ENCODE results near the gene CYP27B1. TPM values are rescaled to one million over a fixed set of nuclear protein-coding genes. Genes with fewer than 3 reads are reported as not detected.

The CYP27B1 gene
- total RNA-seq, 1 experiment from 2014 or later = 5.1 TPM

Small RNA genes lying within 50 kb of the gene (small RNA-seq; reads per million reads assigned to genes)
- 0 reads per million in 2 experiments for gene RNU6-1083P

Other genes starting within 250 kb of the CYP27B1 start
- 194 and 202 TPM in 2 replicates for gene DDIT3, start 246.6 kb downstream of the CYP27B1 start, total RNA-seq (2014; rRNA removed; shearing (Covaris generic))
- gene MBD6, start 244.3 kb downstream of the CYP27B1 start, total RNA-seq (2014; rRNA removed; shearing (Covaris generic)) = 8.3 and 10.0 TPM in 2 replicates
- gene DCTN2, start 219.9 kb downstream of the CYP27B1 start, total RNA-seq (2014; rRNA removed; shearing (Covaris generic)) = 72.8 and 76.1 TPM in 2 replicates
- 0.07 and 0.09 TPM in 2 replicates for gene KIF5A, start 217.0 kb downstream of the CYP27B1 start, total RNA-seq (2014; rRNA removed; shearing (Covaris generic))
- 34.6 and 39.8 TPM in 2 replicates for gene PIP4K2C, start 175.9 kb downstream of the CYP27B1 start, total RNA-seq (2014; rRNA removed; shearing (Covaris generic))
- 22.0 and 27.4 TPM in 2 replicates for gene DTX3, start 162.3 kb downstream of the CYP27B1 start, total RNA-seq (2014; rRNA removed; shearing (Covaris generic))
- 9.2 and 13.1 TPM in 2 replicates for gene ARHGEF25, start 155.6 kb downstream of the CYP27B1 start, total RNA-seq (2014; rRNA removed; shearing (Covaris generic))
- 43.1 and 46.4 TPM in 2 replicates for gene B4GALNT1, start 133.9 kb downstream of the CYP27B1 start, total RNA-seq (2014; rRNA removed; shearing (Covaris generic))
- gene OS9, start 72.9 kb downstream of the CYP27B1 start, total RNA-seq (2014; rRNA removed; shearing (Covaris generic)) = 214 and 232 TPM in 2 replicates
- 0.06 TPM in 1 of 2 replicates, not detected in the other for gene AGAP2, start 28.3 kb downstream of the CYP27B1 start, total RNA-seq (2014; rRNA removed; shearing (Covaris generic))
- 44.4 and 49.9 TPM in 2 replicates for gene TSPAN31, start 22.0 kb downstream of the CYP27B1 start, total RNA-seq (2014; rRNA removed; shearing (Covaris generic))
- 115 and 116 TPM in 2 replicates for gene CDK4, start 14.8 kb downstream of the CYP27B1 start, total RNA-seq (2014; rRNA removed; shearing (Covaris generic))
- 3.6 and 3.8 TPM in 2 replicates for gene MARCHF9, start 12.0 kb downstream of the CYP27B1 start, total RNA-seq (2014; rRNA removed; shearing (Covaris generic))
- gene METTL1, start 5.0 kb upstream of the CYP27B1 start, total RNA-seq (2014; rRNA removed; shearing (Covaris generic)) = 14.2 and 23.3 TPM in 2 replicates
- 5.9 and 6.8 TPM in 2 replicates for gene EEF1AKMT3, start 5.5 kb upstream of the CYP27B1 start, total RNA-seq (2014; rRNA removed; shearing (Covaris generic))
- gene TSFM, start 15.7 kb upstream of the CYP27B1 start, total RNA-seq (2014; rRNA removed; shearing (Covaris generic)) = 42.2 and 53.8 TPM in 2 replicates
- 0.67 and 0.72 TPM in 2 replicates for gene AVIL, start 51.7 kb upstream of the CYP27B1 start, total RNA-seq (2014; rRNA removed; shearing (Covaris generic))
- 38.2 and 43.6 TPM in 2 replicates for gene CTDSP2, start 79.7 kb upstream of the CYP27B1 start, total RNA-seq (2014; rRNA removed; shearing (Covaris generic))
- 15.2 and 19.1 TPM in 2 replicates for gene ATP23, start 174.5 kb upstream of the CYP27B1 start, total RNA-seq (2014; rRNA removed; shearing (Covaris generic))